DOHH2 (cell line): Measurements from ENCODE around the gene ENDOV.

Source experiments
- H3F3A ChIP-seq: fragments of 200-600 bp; sonication (generic), shearing (Covaris generic); 2 replicates; pipeline ENCODE4 v1.6.0; 2016; ENCODE audit warnings: antibody characterized with exemption, mild to moderate bottlenecking; ENCODE audit not compliant: control insufficient read depth, insufficient read depth
- H3K27ac ChIP-seq: fragments of 200-600 bp; sonication (generic); 2 replicates; pipeline ENCODE4 v1.5.1; 2014; ENCODE audit warnings: low read depth, mild to moderate bottlenecking, low read length, moderate library complexity
- H3K27me3 ChIP-seq: fragments of 200-600 bp; sonication (generic); 2 replicates; pipeline ENCODE4 v1.6.1; 2014; ENCODE audit warnings: mild to moderate bottlenecking, low read length, mixed read lengths; ENCODE audit not compliant: control insufficient read depth
- H3K36me3 ChIP-seq: fragments of 200-600 bp; sonication (generic); 2 replicates; pipeline ENCODE4 v1.6.1; 2014; ENCODE audit warnings: mild to moderate bottlenecking, low read length, moderate library complexity, mixed read lengths; ENCODE audit not compliant: control insufficient read depth
- H3K4me1 ChIP-seq: fragments of 200-600 bp; sonication (generic); 2 replicates; pipeline ENCODE4 v1.6.1; 2014; ENCODE audit warnings: mild to moderate bottlenecking, low read length, mixed read lengths; ENCODE audit not compliant: control insufficient read depth
- H3K4me2 ChIP-seq: fragments of 200-600 bp; sonication (generic); 2 replicates; pipeline ENCODE4 v1.6.0; 2014; ENCODE audit warnings: mild to moderate bottlenecking, low read length, moderate library complexity
- H3K4me3 ChIP-seq: fragments of 200-600 bp; sonication (generic); 2 replicates; pipeline ENCODE4 v1.5.1; 2014; ENCODE audit warnings: mild to moderate bottlenecking, low read length, mixed read lengths
- H3K79me2 ChIP-seq: fragments of 200-600 bp; sonication (generic); 2 replicates; pipeline ENCODE4 v1.6.1; 2014; ENCODE audit warnings: mild to moderate bottlenecking, low read length, mixed read lengths; ENCODE audit not compliant: control insufficient read depth
- H3K9me2 ChIP-seq: fragments of 200-600 bp; sonication (generic); replicated peaks from 2 replicates; pipeline ENCODE4 v1.6.1; 2014; ENCODE audit warnings: mild to moderate bottlenecking, low read length, mixed read lengths; ENCODE audit not compliant: control insufficient read depth
- H3K9me3 ChIP-seq: fragments of 200-600 bp; sonication (generic); 2 replicates; pipeline ENCODE4 v1.6.1; 2014; ENCODE audit warnings: antibody characterized with exemption, low read length, mixed read lengths; ENCODE audit not compliant: control insufficient read depth, insufficient read depth
- H4K20me1 ChIP-seq: fragments of 200-600 bp; sonication (generic); 2 replicates; pipeline ENCODE4 v1.6.0; 2014; ENCODE audit warnings: low read depth, mild to moderate bottlenecking, antibody characterized with exemption, low read length, moderate library complexity; ENCODE audit not compliant: control insufficient read depth, insufficient read depth
- CTCF ChIP-seq: fragments of 200-600 bp; sonication (generic); IDR thresholded peaks from one replicate; pipeline ENCODE4 v1.5.1; 2014; ENCODE audit warnings: antibody characterized with exemption, mild to moderate bottlenecking, low read depth, low read length; ENCODE audit not compliant: poor library complexity, severe bottlenecking
- EZH2phosphoT487 ChIP-seq: fragments of 200-600 bp; sonication (generic); IDR thresholded peaks from 2 replicates; pipeline ENCODE4 v1.6.1; 2017; ENCODE audit warnings: borderline replicate concordance, mild to moderate bottlenecking, antibody characterized with exemption, low read length, moderate library complexity, mixed read lengths

The ENDOV gene

GRCh38 chr17:80415626-80416137, 715 bp downstream of the ENDOV start:
- peaks cover 16% of the 10 kb centered on the region for H3K4me1 ChIP-seq
- peaks cover 3% of the 10 kb centered on the region; the same call in 1 of the 2 replicates for H3K79me2 ChIP-seq
- H3K27me3 ChIP-seq: peaks cover 21% of the 10 kb centered on the region
- TF ChIP-seq CTCF: no peak
- TF ChIP-seq EZH2phosphoT487: no peak
- no peaks in the 10 kb centered on the region for H4K20me1 ChIP-seq
- H3K9me3 ChIP-seq: no peaks in the 10 kb centered on the region
- H3K36me3 ChIP-seq: no peaks in the 10 kb centered on the region
- H3F3A ChIP-seq: no peaks in the 10 kb centered on the region
- H3K9me2 ChIP-seq: no peaks in the 10 kb centered on the region
- peak overlapping the region; percentile 100 for H3K4me2 ChIP-seq
- no peak overlapping the region for H3K27ac ChIP-seq
- H3K4me3 ChIP-seq: peak overlapping the region; percentile 99

- no peaks in the 10 kb centered on the region for H3K9me2 ChIP-seq
- H3K4me2 ChIP-seq: peak overlapping the region; percentile 100
- H3F3A ChIP-seq: no peaks in the 10 kb centered on the region
- H3K4me3 ChIP-seq: no peak overlapping the region; the same call in 1 of the 2 replicates
- no peaks in the 10 kb centered on the region for H3K9me3 ChIP-seq
- H4K20me1 ChIP-seq: no peaks in the 10 kb centered on the region
- H3K27me3 ChIP-seq: peaks cover 20% of the 10 kb centered on the region
- H3K4me1 ChIP-seq: peaks cover 16% of the 10 kb centered on the region
- H3K36me3 ChIP-seq: no peaks in the 10 kb centered on the region
- TF ChIP-seq CTCF: no peak
- no peak for TF ChIP-seq EZH2phosphoT487
- H3K79me2 ChIP-seq: peaks cover 3% of the 10 kb centered on the region; the same call in 1 of the 2 replicates
- H3K27ac ChIP-seq: no peak overlapping the region
Measured at GRCh38 chr17:80416260-80416939, 1.4 kb downstream of the ENDOV start.

- Histone ChIP-seq H3K9me3 (no peaks in the 10 kb centered on the region), H3K79me2 (peaks cover 3% of the 10 kb centered on the region; the same call in 1 of the 2 replicates), H3K9me2 (no peaks in the 10 kb centered on the region), H4K20me1 (no peaks in the 10 kb centered on the region), H3K4me1 (peaks cover 16% of the 10 kb centered on the region), H3K27me3 (peaks cover 17% of the 10 kb centered on the region), H3F3A (no peaks in the 10 kb centered on the region), H3K4me2 (no peak overlapping the region), H3K36me3 (no peaks in the 10 kb centered on the region), H3K4me3 (no peak overlapping the region), H3K27ac (no peak overlapping the region)
- TF ChIP-seq EZH2phosphoT487: no peak
- TF ChIP-seq CTCF: no peak
Measured at GRCh38 chr17:80416940-80417293, 1.9 kb downstream of the ENDOV start.
